ENCODE data around the gene LUZP1. TPM values are rescaled to one million over a fixed set of nuclear protein-coding genes. Genes with fewer than 3 reads are reported as not detected.

The LUZP1 gene
- total RNA-seq, 1 experiment from 2014 or later: 43.4 TPM

- Mint-ChIP-seq H3K36me3 (peaks cover 17% of the 10 kb centered on the region), H3K27me3 (ENCODE audit: low read depth) (no peaks in the 10 kb centered on the region), H3K9me3 (no peaks in the 10 kb centered on the region), H3K4me3 (no peak overlapping the region), H3K27ac (no peak overlapping the region), H3K4me1 (peaks cover 25% of the 10 kb centered on the region)
- no peak for ATAC-seq
- CTCF ChIA-PET: no interaction called here
- POLR2A ChIA-PET: no interaction called here
- TF ChIP-seq FOXK1 (CRISPR knock-in tag; IDR thresholded peaks at IDR 0.05) (no peak), OVOL2 (CRISPR knock-in tag; IDR thresholded peaks at IDR 0.05; ENCODE audit: borderline replicate concordance) (no peak), ESRRA (CRISPR knock-in tag; IDR thresholded peaks at IDR 0.05; ENCODE audit: borderline replicate concordance) (no peak), ZNF423 (CRISPR knock-in tag; IDR thresholded peaks at IDR 0.05) (no peak), ETV6 (CRISPR knock-in tag; IDR thresholded peaks at IDR 0.05) (no peak), STAT6 (CRISPR knock-in tag; conservative IDR thresholded peaks at IDR 0.05; ENCODE audit: low read depth) (no peak), GRHL2 (CRISPR knock-in tag; IDR thresholded peaks at IDR 0.05; ENCODE audit: insufficient replicate concordance, severe bottlenecking) (no peak), EMX1 (CRISPR knock-in tag; IDR thresholded peaks at IDR 0.05) (no peak), MLX (CRISPR knock-in tag; IDR thresholded peaks at IDR 0.05) (no peak), ZSCAN18 (CRISPR knock-in tag; IDR thresholded peaks at IDR 0.05) (no peak), TEAD1 (CRISPR knock-in tag; IDR thresholded peaks at IDR 0.05) (no peak), SOX15 (CRISPR knock-in tag; IDR thresholded peaks at IDR 0.05) (no peak), ZNF263 (CRISPR knock-in tag; IDR thresholded peaks at IDR 0.05; ENCODE audit: low read depth) (no peak), GTF2I (CRISPR knock-in tag; conservative IDR thresholded peaks at IDR 0.05) (no peak), PRDM15 (CRISPR knock-in tag; IDR thresholded peaks at IDR 0.05) (no peak), ZNF425 (CRISPR knock-in tag; conservative IDR thresholded peaks at IDR 0.05) (no peak)
- TF ChIP-seq, protein P1, sequence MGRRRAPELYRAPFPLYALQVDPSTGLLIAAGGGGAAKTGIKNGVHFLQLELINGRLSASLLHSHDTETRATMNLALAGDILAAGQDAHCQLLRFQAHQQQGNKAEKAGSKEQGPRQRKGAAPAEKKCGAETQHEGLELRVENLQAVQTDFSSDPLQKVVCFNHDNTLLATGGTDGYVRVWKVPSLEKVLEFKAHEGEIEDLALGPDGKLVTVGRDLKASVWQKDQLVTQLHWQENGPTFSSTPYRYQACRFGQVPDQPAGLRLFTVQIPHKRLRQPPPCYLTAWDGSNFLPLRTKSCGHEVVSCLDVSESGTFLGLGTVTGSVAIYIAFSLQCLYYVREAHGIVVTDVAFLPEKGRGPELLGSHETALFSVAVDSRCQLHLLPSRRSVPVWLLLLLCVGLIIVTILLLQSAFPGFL (CRISPR knock-in tag; IDR thresholded peaks at IDR 0.05; ENCODE audit: borderline replicate concordance): no peak
- TF ChIP-seq, protein P2, sequence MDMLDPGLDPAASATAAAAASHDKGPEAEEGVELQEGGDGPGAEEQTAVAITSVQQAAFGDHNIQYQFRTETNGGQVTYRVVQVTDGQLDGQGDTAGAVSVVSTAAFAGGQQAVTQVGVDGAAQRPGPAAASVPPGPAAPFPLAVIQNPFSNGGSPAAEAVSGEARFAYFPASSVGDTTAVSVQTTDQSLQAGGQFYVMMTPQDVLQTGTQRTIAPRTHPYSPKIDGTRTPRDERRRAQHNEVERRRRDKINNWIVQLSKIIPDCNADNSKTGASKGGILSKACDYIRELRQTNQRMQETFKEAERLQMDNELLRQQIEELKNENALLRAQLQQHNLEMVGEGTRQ (CRISPR knock-in tag; IDR thresholded peaks at IDR 0.05): no peak
- TF ChIP-seq, protein P3, sequence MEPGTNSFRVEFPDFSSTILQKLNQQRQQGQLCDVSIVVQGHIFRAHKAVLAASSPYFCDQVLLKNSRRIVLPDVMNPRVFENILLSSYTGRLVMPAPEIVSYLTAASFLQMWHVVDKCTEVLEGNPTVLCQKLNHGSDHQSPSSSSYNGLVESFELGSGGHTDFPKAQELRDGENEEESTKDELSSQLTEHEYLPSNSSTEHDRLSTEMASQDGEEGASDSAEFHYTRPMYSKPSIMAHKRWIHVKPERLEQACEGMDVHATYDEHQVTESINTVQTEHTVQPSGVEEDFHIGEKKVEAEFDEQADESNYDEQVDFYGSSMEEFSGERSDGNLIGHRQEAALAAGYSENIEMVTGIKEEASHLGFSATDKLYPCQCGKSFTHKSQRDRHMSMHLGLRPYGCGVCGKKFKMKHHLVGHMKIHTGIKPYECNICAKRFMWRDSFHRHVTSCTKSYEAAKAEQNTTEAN (CRISPR knock-in tag; IDR thresholded peaks at IDR 0.05): no peak
- TF ChIP-seq, protein P4, sequence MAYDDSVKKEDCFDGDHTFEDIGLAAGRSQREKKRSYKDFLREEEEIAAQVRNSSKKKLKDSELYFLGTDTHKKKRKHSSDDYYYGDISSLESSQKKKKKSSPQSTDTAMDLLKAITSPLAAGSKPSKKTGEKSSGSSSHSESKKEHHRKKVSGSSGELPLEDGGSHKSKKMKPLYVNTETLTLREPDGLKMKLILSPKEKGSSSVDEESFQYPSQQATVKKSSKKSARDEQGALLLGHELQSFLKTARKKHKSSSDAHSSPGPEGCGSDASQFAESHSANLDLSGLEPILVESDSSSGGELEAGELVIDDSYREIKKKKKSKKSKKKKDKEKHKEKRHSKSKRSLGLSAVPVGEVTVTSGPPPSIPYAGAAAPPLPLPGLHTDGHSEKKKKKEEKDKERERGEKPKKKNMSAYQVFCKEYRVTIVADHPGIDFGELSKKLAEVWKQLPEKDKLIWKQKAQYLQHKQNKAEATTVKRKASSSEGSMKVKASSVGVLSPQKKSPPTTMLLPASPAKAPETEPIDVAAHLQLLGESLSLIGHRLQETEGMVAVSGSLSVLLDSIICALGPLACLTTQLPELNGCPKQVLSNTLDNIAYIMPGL (CRISPR knock-in tag; IDR thresholded peaks at IDR 0.05): no peak
- no peak for DNase-seq (ENCODE audit: low spot score)
These were observed 124.6 kb downstream of the LUZP1 start for GRCh38 chr1:23044035-23044434.
